T-cell (primary cell): ENCODE data around the gene KSR2. TPM values are rescaled to one million over a fixed set of nuclear protein-coding genes. Genes with fewer than 3 reads are reported as not detected.
"Not testable (repeated sequence)": the region's sequence is repeated elsewhere in the genome, so short reads cannot be mapped to it uniquely, and the experiment has no call there.

Experiments
- ATAC-seq, 4 experiments: fragments of 200-7000 bp in 3 of 4; fragments of 150-1000 bp in 1 of 4; cut with Tn5 transposase; replicated peaks in 1 of 4; 1 replicate in 3 of 4; 2 replicates in 1 of 4; pipeline ENCODE4 v1.10.0; 2021; ENCODE audit warnings: moderate library complexity in 3 of 4, mild to moderate bottlenecking in 2 of 4, moderate number of reproducible peaks in 1 of 4
- CTCF ChIA-PET, 2 donors: fragments of 300-600 bp; sonication (Branson Sonifier 250); formaldehyde crosslinking; loops; one replicate each; lab custom pipeline; 2022; ENCODE audit warnings: antibody characterized with exemption in 2 of 2; lab: Charles Lee
- POLR2A ChIA-PET, 2 donors: fragments of 300-600 bp; sonication (Branson Sonifier 250); formaldehyde crosslinking; loops; one replicate each; lab custom pipeline; 2022; ENCODE audit warnings: antibody characterized with exemption in 2 of 2; lab: Charles Lee
- DNase-seq, 35 experiments: peaks; one replicate each; pipeline versions ENCODE4 v3.0.0 to v3.0.0-alpha.2; 2013 to 2023
- H3K27ac ChIP-seq: one replicate; pipeline ENCODE4 v1.5.1; 2013; ENCODE audit warnings: low read length
- H3K27me3 ChIP-seq, 2 experiments: replicated peaks in 1 of 2; 1 replicate in 1 of 2; 2 replicates in 1 of 2; pipeline versions ENCODE4 v1.6.1 to v1.7.0; 2013; ENCODE audit warnings: low read length in 1 of 2, mixed read lengths in 1 of 2; ENCODE audit not compliant: control insufficient read depth in 2 of 2, insufficient read depth in 2 of 2; ENCODE audit errors: extremely low read depth in 1 of 2
- H3K36me3 ChIP-seq, 2 donors: 1 replicate in 1 of 2; 2 replicates in 1 of 2; pipeline versions ENCODE4 v1.6.1 to v1.7.0; 2013; ENCODE audit warnings: low read length in 1 of 2; ENCODE audit not compliant: control insufficient read depth in 2 of 2, insufficient read depth in 1 of 2; ENCODE audit errors: extremely low read depth in 1 of 2
- H3K4me1 ChIP-seq, 2 experiments: 1 replicate in 1 of 2; 2 replicates in 1 of 2; pipeline versions ENCODE4 v1.6.1 to v1.7.0; 2013; ENCODE audit warnings: low read length in 2 of 2, mixed read lengths in 1 of 2; ENCODE audit not compliant: insufficient read depth in 2 of 2, control insufficient read depth in 1 of 2; ENCODE audit errors: extremely low read depth in 1 of 2
- H3K4me3 ChIP-seq, 2 donors: 1 replicate in 1 of 2; 2 replicates in 1 of 2; pipeline versions ENCODE4 v1.5.1 to v1.7.0; 2013; ENCODE audit warnings: mild to moderate bottlenecking in 2 of 2, low read length in 1 of 2, moderate library complexity in 1 of 2; ENCODE audit not compliant: control insufficient read depth in 1 of 2; ENCODE audit errors: extremely low read depth in 1 of 2
- H3K9me3 ChIP-seq: 2 replicates; pipeline ENCODE4 v1.7.0; 2013
- H3K27ac Mint-ChIP-seq, 2 donors: one replicate each; pipeline ENCODE4 v1.8.0; 2020 to 2021; ENCODE audit warnings: mild to moderate bottlenecking in 2 of 2, mixed read lengths in 2 of 2
- H3K27me3 Mint-ChIP-seq, 2 donors: one replicate each; pipeline ENCODE4 v1.8.0; 2021 to 2022; ENCODE audit warnings: mixed read lengths in 2 of 2
- H3K36me3 Mint-ChIP-seq: one replicate; pipeline ENCODE4 v1.8.0; 2021; ENCODE audit warnings: mixed read lengths
- H3K4me1 Mint-ChIP-seq, 3 donors: one replicate each; pipeline ENCODE4 v1.8.0; 2020 to 2022; ENCODE audit warnings: mixed read lengths in 3 of 3, mild to moderate bottlenecking in 1 of 3
- H3K4me3 Mint-ChIP-seq, 3 donors: one replicate each; pipeline ENCODE4 v1.8.0; 2020 to 2022; ENCODE audit warnings: mild to moderate bottlenecking in 3 of 3, mixed read lengths in 3 of 3, moderate library complexity in 3 of 3
- H3K9me3 Mint-ChIP-seq, 3 donors: one replicate each; pipeline ENCODE4 v1.8.0; 2020 to 2022; ENCODE audit warnings: mixed read lengths in 3 of 3
- WGBS: methylation state at CpG from one replicate; pipeline ENCODE4 v1.1.5; 2013; ENCODE audit warnings: missing lambda C conversion rate; ENCODE audit not compliant: insufficient coverage; 5-methylcytosine and 5-hydroxymethylcytosine counted together
- total RNA-seq, 35 experiments: library from RNA in 6 of 35; stranded (reverse) in 6 of 35; fragments of 120-200 nt in 1 of 35; gene quantifications; one replicate each; pipeline versions ENCODE4 v1.2.1 to v1.2.4 and lab custom pipeline; 2013 to 2026

Gene KSR2
- total RNA-seq, 5 donors from 2014 or later (not counting 1 experiment from before 2014, with no cell fraction given), result 0.03 to 0.10 (median 0.06) TPM

GRCh38 chr12:117891265-117891664 is 77.5 kb downstream of the KSR2 start:
- CTCF ChIA-PET, H3K36me3 Mint-ChIP-seq, H3K27ac ChIP-seq, H3K9me3 Mint-ChIP-seq, H3K4me1 ChIP-seq, H3K27me3 Mint-ChIP-seq, H3K27me3 ChIP-seq, H3K4me3 Mint-ChIP-seq, H3K9me3 ChIP-seq, H3K27ac Mint-ChIP-seq, H3K4me1 Mint-ChIP-seq, DNase-seq, ATAC-seq, POLR2A ChIA-PET, H3K36me3 ChIP-seq, H3K4me3 ChIP-seq: not testable (repeated sequence)
- no CpG with 5 or more reads among the region's 3 CpGs for WGBS

- H3K4me3 Mint-ChIP-seq, result no peak overlapping the region
- H3K9me3 ChIP-seq, result no peaks in the 10 kb centered on the region
- DNase-seq, result no peak
- H3K27ac Mint-ChIP-seq, result no peak overlapping the region
- POLR2A ChIA-PET, result no interaction called here
- no peaks in the 10 kb centered on the region for H3K9me3 Mint-ChIP-seq
- H3K36me3 Mint-ChIP-seq, result no peaks in the 10 kb centered on the region
- ATAC-seq, result no peak
- CTCF ChIA-PET, result no interaction called here
- no peaks in the 10 kb centered on the region for H3K36me3 ChIP-seq
- peaks cover 5 to 6% of the 10 kb centered on the region in 2 donors for H3K27me3 Mint-ChIP-seq
- no peak overlapping the region for H3K27ac ChIP-seq
- H3K4me1 Mint-ChIP-seq, result no peaks in the 10 kb centered on the region
- no CpG with 5 or more reads among the region's 2 CpGs for WGBS
- H3K4me3 ChIP-seq, result no peak overlapping the region
- no peaks in the 10 kb centered on the region for H3K4me1 ChIP-seq
- H3K27me3 ChIP-seq, result peaks cover 0 to 3% of the 10 kb centered on the region in 2 experiments
Observed at GRCh38 chr12:117890644-117891043, 78.1 kb downstream of the KSR2 start.

DNA sequence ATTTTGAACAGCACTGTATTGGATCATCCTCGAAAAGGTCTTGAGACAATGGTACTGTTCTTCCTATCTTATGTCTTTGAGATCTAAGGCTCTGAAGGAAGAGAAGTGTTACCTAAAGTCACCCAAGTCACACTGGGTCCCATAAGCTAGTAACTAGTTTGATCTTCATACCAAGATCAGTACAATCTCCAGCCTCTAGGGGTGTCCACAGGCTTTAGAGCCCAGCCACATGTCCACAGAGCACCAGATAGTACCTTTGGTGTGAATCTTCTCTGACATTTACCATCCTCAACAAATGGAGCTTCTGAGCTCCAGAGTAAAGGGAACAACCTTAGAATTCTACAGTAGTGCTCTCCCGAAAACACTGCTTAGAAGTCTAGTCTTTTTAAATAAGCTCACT is 78.7 kb downstream of the KSR2 start:
- Histone ChIP-seq H3K9me3 (no peaks in the 10 kb centered on the region), H3K4me3 (no peak overlapping the region), H3K27me3 (peaks cover 0 to 2% of the 10 kb centered on the region in 2 experiments), H3K27ac (no peak overlapping the region), H3K4me1 (no peaks in the 10 kb centered on the region), H3K36me3 (no peaks in the 10 kb centered on the region)
- no peaks in the 10 kb centered on the region for H3K36me3 Mint-ChIP-seq
- ChIA-PET CTCF (no interaction called here), POLR2A (no interaction called here)
- no peak overlapping the region for H3K27ac Mint-ChIP-seq
- no peak for ATAC-seq
- 100% methylated on average over 1 of the region's 2 CpGs for WGBS
- H3K4me1 Mint-ChIP-seq, result no peaks in the 10 kb centered on the region
- peaks cover 5 to 6% of the 10 kb centered on the region in 2 donors for H3K27me3 Mint-ChIP-seq
- DNase-seq, result no peak
- no peak overlapping the region for H3K4me3 Mint-ChIP-seq
- H3K9me3 Mint-ChIP-seq, result no peaks in the 10 kb centered on the region

- no peaks in the 10 kb centered on the region for H3K9me3 Mint-ChIP-seq
- no peak for ATAC-seq
- no peaks in the 10 kb centered on the region for H3K36me3 Mint-ChIP-seq
- peaks cover 0 to under 1% of the 10 kb centered on the region in 2 experiments for H3K27me3 ChIP-seq
- H3K4me3 Mint-ChIP-seq, result no peak overlapping the region
- H3K27ac Mint-ChIP-seq, result no peak overlapping the region
- H3K4me3 ChIP-seq, result no peak overlapping the region
- no peaks in the 10 kb centered on the region for H3K9me3 ChIP-seq
- ChIA-PET POLR2A (no interaction called here), CTCF (no interaction called here)
- no peaks in the 10 kb centered on the region for H3K4me1 ChIP-seq
- H3K4me1 Mint-ChIP-seq, result no peaks in the 10 kb centered on the region
- no CpG with 5 or more reads among the region's 7 CpGs for WGBS
- no peaks in the 10 kb centered on the region for H3K36me3 ChIP-seq
- H3K27ac ChIP-seq, result no peak overlapping the region
- DNase-seq, result no peak
- H3K27me3 Mint-ChIP-seq, result peaks cover 5 to 7% of the 10 kb centered on the region in 2 donors
Observed at GRCh38 chr12:117889098-117889497, 79.7 kb downstream of the KSR2 start.

- Histone ChIP-seq H3K4me1 (no peaks in the 10 kb centered on the region), H3K27ac (no peak overlapping the region), H3K27me3 (peaks cover 0 to 2% of the 10 kb centered on the region in 2 experiments), H3K4me3 (no peak overlapping the region), H3K9me3 (no peaks in the 10 kb centered on the region), H3K36me3 (no peaks in the 10 kb centered on the region)
- no peak for ATAC-seq
- ChIA-PET POLR2A (no interaction called here), CTCF (no interaction called here)
- Mint-ChIP-seq H3K27ac (no peak overlapping the region), H3K9me3 (peaks cover 0 to 7% (median 0%) of the 10 kb centered on the region in 3 donors), H3K27me3 (peaks cover 10 to 17% of the 10 kb centered on the region in 2 donors), H3K36me3 (no peaks in the 10 kb centered on the region), H3K4me1 (no peaks in the 10 kb centered on the region), H3K4me3 (no peak overlapping the region)
- no CpG with 5 or more reads among the region's 3 CpGs for WGBS
- DNase-seq, result no peak
Observed at GRCh38 chr12:117885211-117885610, 83.6 kb downstream of the KSR2 start.

- DNase-seq (no peak), ATAC-seq (no peak)
- CTCF ChIA-PET, result no interaction called here
- Histone ChIP-seq H3K27me3 (peaks cover 0 to 2% of the 10 kb centered on the region in 2 experiments), H3K4me3 (no peak overlapping the region), H3K9me3 (no peaks in the 10 kb centered on the region), H3K36me3 (no peaks in the 10 kb centered on the region), H3K4me1 (no peaks in the 10 kb centered on the region), H3K27ac (no peak overlapping the region)
- 100% methylated on average over 1 of the region's 3 CpGs for WGBS
- H3K27me3 Mint-ChIP-seq, result peaks cover 10 to 15% of the 10 kb centered on the region in 2 donors
- no peak overlapping the region for H3K4me3 Mint-ChIP-seq
- H3K4me1 Mint-ChIP-seq, result no peaks in the 10 kb centered on the region
- H3K27ac Mint-ChIP-seq, result no peak overlapping the region
- H3K9me3 Mint-ChIP-seq, result peaks cover 0 to 7% (median 0%) of the 10 kb centered on the region in 3 donors
- no peaks in the 10 kb centered on the region for H3K36me3 Mint-ChIP-seq
- POLR2A ChIA-PET, result no interaction called here
Observed at GRCh38 chr12:117884161-117884560, 84.6 kb downstream of the KSR2 start.
